ENCODE results near the gene PPL.
"Not testable (repeated sequence)": the region's sequence is repeated elsewhere in the genome, so short reads cannot be mapped to it uniquely, and the experiment has no call there.

The PPL gene

GRCh38 chr16:4931381-4931780 is 5.6 kb downstream of the PPL start:
- DNase-seq, result no peak

DNA sequence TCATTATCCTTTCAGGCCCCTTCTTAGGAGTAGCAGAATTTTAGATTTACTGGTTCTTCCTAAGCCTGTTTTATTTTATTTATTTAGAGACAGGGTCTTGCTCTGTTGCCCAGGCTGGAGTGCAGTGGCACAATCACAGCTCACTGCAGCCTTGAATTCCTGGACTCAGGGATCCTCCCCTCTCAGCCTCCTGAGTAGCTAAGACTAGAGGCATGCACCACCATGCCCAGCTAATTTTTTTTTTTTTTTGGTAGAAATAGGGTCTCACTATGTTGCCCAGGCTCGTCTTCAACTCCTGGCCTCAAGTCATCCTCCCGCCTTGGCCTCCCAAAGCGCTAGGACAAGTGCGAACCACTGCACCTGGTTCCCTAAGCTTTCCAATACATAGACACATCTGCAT is 7.3 kb downstream of the PPL start:
- not testable (repeated sequence) for DNase-seq

DNA sequence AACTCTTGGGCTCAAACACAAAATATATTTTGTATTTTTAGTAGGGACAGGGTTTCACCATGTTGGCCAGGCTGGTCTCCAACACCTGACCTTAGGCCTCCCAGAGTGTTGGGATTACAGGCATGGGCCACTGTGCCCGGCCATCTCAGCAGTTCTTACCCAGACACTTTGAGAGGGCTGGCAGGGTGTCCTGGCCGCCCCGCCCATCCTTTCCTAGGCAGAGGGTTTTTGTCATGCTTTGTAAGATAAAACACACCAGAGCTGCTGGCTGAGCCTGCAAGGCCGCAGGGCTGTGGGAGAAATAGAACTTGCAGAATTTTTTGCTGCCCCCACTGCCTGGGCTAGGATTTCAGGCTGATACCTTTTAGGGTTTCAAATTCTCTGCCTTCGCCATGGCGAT is 8.7 kb downstream of the PPL start:
- no peak for DNase-seq

- DNase-seq, result no peak
Observed at GRCh38 chr16:4927661-4928060, 9.3 kb downstream of the PPL start.

DNA sequence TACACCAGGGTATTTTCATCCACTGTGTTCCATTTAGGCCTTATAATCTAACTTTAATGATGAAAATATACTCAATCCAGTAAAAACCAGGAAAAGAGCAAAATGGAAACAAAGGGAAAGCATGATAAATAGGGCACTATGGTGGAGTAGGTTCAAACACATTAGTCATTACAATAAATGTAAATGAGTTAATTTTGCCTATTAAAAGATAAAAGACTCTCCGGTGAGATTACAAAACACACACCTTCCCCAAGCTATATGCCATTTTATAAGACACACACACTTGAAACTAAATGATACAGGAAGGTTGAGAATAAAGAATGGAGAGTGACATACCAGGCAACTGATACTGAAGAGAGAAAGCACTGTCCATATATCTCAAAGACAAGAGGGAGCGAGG is 10.0 kb downstream of the PPL start:
- DNase-seq, result no peak

- DNase-seq, result no peak
Observed at GRCh38 chr16:4925791-4926190, 11.2 kb downstream of the PPL start.

DNA sequence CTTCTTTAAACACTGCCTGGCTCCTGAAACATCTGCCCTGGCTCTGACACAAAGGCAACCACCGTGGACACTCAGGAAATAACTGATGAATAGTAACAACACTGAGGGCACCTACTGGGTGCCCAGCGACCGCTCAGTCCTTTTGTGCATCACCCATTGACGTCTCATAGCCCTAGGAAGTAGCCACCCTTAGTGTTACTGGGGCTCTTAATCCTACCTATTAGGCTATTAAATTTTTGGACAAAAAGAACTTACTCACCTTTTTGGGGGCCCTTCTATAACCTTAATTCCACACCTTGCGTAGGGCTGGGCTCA is 11.7 kb downstream of the PPL start:
- no peak for DNase-seq

- no peak for DNase-seq
Observed at GRCh38 chr16:4924593-4925292, 12.2 kb downstream of the PPL start.

GRCh38 chr16:4923853-4924252 is 13.1 kb downstream of the PPL start:
- DNase-seq, result no peak

DNA sequence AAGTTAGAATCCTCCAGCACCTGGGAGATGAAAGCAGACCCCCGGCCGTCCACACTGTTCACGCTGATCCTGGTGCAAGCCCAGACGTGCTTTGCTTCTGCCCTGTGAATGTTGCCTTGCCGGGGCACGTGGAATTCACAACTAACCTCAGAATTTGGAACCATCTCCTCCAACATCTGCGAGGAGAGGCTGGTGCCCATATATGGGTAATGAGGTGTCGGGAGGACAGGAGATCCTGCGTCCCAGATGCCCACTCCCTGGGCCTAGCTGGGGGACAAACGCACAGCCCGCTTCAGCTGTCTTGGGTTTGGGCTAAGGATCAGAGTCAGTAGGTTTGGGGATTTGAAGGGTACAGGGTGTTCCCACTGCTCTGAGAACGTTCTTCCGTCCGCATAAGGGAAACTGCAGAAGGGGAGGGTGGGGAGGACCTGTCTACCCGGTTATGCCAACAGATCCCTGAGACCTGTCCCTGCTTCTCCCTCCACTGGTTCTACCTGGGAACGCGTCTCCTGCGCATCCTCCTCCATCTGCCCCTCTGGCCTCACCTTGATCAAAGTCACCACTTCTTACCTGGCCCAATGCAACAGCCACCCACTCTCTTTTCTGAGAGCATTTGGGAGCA is 14.1 kb downstream of the PPL start:
- DNase-seq, result no peak

DNA sequence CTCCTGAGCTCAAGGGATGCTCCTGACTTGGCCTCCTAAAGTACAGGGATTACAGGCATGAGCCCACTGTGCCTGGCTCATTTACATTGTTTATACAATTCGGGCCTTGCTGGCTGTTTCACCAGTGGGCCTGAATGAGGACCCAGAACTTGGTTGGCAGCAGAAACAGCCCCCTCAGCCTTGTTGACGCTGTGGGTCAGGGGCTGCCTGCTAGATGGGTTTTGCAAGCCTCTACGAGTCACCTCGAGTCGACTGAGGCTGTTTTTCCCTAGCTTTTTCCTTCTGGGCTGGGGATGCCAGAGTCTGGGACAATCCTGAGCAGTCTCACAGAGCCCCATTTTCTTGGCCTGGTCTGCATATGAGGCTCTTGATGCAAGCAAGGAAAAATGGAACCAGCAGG is 16.1 kb downstream of the PPL start:
- DNase-seq, result no peak

DNA sequence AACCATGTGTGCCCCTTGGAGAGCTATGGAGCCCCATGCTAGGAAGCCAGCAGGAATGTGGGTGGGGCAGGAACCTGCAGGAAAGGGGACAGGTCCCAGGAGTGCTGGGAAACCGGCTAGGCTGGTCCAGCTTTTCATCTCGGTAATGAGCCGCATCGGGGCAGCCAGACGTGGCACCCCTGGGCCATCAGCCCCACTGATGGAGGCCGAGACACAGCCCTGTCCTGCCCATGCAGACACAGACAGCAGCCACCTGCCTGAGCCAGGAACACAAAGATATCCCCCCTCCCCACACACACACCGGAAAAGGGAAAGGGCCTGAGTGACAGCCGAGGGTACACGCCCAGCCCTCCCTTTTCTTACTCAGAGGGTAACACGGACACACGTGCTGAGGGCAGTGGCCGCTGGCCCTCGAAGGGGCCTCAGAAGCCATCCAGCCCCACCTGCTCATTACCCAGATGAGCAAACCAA is 18.1 kb downstream of the PPL start:
- no peak for DNase-seq

DNA sequence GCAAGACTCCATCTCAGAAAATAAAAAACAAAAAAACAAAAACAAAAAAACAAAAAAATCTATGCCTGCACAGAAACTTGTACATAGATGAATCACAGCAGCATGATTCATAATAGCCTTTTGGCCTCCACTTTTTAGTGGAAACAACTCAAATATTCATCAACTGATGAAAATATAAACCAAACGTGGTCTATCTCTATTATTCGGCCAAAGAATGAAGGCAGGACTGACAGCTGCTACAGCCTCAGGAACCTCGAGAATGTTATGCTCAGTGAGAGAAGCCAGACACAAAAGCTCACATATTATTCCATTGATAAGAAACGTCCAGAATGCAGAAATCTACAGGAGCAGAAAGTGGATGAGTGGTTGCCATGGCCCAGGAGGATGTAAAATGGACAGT is 19.8 kb downstream of the PPL start:
- no peak for DNase-seq

DNA sequence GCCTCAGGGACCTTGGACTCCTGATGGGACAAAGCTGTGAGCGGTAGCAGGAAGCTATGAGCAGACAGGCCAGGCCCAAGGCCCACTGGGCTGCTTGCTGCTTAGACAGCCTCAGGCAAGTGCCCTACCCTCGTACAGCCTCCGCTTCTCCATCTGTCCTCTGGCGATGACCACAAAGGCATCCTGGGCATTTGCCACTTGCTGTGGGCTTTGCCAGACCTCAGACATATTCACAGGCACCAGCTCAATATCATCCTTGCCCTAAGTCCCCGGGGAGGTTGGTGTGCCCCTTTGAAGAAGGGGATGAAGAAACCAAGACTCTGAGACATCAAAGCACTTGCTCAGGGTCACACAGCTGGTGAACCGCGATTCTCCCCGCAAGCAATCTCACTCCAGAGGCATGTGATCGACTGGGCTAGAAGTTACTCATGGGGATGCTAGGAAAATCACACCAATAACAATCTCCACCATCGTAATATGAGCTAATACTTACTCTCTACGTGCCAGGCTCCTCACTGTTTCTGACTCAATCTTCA is 21.7 kb downstream of the PPL start:
- DNase-seq, result no peak

GRCh38 chr16:4914528-4915225 is 22.3 kb downstream of the PPL start:
- no peak for DNase-seq

DNA sequence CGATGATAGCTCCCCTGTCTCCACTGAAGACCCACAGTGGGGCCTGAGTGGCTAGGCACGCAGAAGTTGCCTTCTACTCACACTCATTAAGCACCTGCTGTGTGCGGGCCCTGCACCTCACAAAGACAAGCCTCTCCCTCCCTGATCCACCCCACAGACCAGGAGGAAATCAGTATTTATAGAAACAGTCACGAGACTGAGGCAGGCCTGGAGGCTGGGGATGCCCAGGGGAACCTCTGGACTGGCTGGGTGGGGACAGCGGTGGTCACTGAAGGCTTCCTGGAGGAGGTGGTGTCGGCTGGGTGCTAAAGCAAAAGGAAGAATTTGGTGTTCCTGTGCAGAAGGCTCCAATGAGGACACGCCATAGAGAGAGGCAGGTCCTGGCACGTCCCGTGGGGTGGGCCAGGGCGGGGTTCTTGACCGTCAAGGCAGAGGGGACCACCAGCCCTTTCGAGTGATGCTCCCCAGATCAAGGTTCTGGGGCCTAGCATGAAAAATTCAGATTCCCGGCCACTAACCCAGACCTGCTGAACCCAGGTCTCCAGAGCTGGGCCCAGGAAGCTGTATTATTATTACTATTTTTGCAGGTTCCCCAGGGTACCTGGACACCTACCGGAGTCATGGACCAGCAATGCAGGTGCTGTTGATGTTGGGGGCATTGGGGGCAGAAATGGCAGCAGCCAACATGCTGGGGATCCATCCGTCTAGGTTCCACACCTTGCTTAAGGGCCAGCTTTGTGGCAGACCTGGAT is 23.0 kb downstream of the PPL start:
- DNase-seq, result no peak

GRCh38 chr16:4913130-4913773 is 23.7 kb downstream of the PPL start:
- no peak for DNase-seq

GRCh38 chr16:4911970-4912386 is 25.0 kb downstream of the PPL start:
- DNase-seq, result no peak

DNA sequence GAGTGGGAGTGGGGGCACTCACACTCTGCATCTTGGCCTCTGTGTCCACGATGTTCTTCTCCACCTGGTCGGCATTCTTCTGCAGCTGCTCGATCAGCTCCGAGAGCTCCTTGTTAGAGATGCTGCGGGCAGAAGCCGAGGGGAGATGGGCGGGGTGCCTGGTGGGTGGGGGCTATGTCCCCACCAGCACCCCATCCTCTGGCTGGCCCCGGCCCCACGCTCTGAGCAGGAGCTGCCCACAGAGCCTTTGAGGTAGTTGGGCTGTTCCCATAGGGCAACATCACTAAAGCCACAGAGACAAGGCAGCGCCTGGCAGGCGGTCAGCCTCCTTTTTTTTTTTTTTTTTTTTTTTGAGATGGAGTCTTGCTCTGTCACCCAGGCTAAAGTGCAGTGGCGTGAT is 26.1 kb downstream of the PPL start:
- no peak for DNase-seq

- DNase-seq, result no peak
Observed at GRCh38 chr16:4909825-4910224, 27.1 kb downstream of the PPL start.

GRCh38 chr16:4908854-4909401 is 28.0 kb downstream of the PPL start:
- DNase-seq, result no peak

DNA sequence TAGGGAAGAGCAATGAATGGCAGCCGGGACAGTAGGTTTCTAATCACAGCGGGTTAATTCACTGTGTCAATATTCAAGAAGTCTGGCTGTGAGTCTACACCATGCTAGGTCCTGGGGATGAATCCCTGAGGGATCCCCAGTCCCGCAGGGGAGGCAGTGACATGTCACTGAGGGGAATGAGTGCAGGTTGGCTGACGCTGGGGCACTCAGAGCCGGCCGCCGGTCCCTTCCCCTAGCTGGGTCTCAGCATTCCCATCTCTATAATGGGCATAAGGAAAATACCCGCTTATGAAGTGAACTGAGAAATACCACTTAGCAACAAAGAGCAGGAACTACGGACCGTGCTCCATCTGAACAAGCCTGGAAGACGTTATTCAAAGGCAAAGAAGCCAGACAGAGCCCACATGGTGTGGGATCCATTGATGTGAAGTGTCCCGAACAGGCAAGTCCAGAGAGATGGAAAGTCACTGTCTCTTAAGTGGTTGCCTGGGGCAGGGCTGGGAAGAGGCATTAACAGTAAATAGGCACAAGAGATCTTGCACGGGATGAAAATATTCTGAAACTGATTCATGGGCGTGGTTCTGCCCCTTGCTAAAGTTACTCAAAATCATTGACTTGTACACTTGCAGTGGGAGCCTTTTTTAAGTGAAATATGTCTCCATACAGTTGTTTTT is 31.9 kb downstream of the PPL start:
- no peak for DNase-seq

Data from central memory CD4-positive, alpha-beta T cell (primary cell).